Keratinocyte (primary cell): ENCODE results near the gene TRAPPC3L. TPM values are rescaled to one million over a fixed set of nuclear protein-coding genes. Genes with fewer than 3 reads are reported as not detected.

Source experiments
- DNase-seq: peaks from one replicate; pipeline ENCODE4 v3.0.0-alpha.2; 2011; ENCODE audit warnings: low read depth, missing footprints, low spot score
- FAIRE-seq: peaks from 2 replicates; lab custom pipeline; 2011; peaks lifted over from hg19 to GRCh38; lab: Jason Lieb, UNC
- H2AFZ ChIP-seq: 2 replicates; pipeline ENCODE4 v1.6.0; 2012; ENCODE audit warnings: low read length, control low read depth, inconsistent platforms; ENCODE audit not compliant: control insufficient read depth
- H3K27ac ChIP-seq: 2 replicates; pipeline ENCODE4 v1.5.1; 2011; ENCODE audit warnings: low read length; ENCODE audit not compliant: control insufficient read depth, insufficient read depth
- H3K27me3 ChIP-seq: 3 replicates; pipeline ENCODE4 v1.6.0; 2011; ENCODE audit warnings: low read length; ENCODE audit not compliant: control insufficient read depth, insufficient read depth; ENCODE audit errors: extremely low read depth
- H3K36me3 ChIP-seq, 2 experiments: 2 replicates in 1 of 2; 3 replicates in 1 of 2; pipeline ENCODE4 v1.5.1; 2011; ENCODE audit warnings: low read length in 2 of 2, mild to moderate bottlenecking in 1 of 2; ENCODE audit not compliant: control insufficient read depth in 2 of 2, insufficient read depth in 2 of 2; ENCODE audit errors: extremely low read depth in 1 of 2
- H3K4me1 ChIP-seq: 3 replicates; pipeline ENCODE4 v1.5.1; 2011; ENCODE audit warnings: low read length; ENCODE audit not compliant: control insufficient read depth, insufficient read depth; ENCODE audit errors: extremely low read depth
- H3K4me2 ChIP-seq: 3 replicates; pipeline ENCODE4 v1.6.0; 2011; ENCODE audit warnings: low read depth, low read length; ENCODE audit not compliant: control insufficient read depth, insufficient read depth; ENCODE audit errors: extremely low read depth
- H3K4me3 ChIP-seq, 3 experiments: fragments of 200-600 bp in 1 of 3; sonication (generic) in 1 of 3; 2 replicates in 2 of 3; 3 replicates in 1 of 3; pipeline ENCODE4 v1.5.1; 2011 to 2016; ENCODE audit warnings: low read length in 3 of 3, mild to moderate bottlenecking in 3 of 3, control low read depth in 2 of 3, inconsistent platforms in 1 of 3, low read depth in 1 of 3, mixed read lengths in 1 of 3, mixed run types in 1 of 3, moderate library complexity in 1 of 3; ENCODE audit not compliant: control insufficient read depth in 2 of 3, insufficient read depth in 2 of 3; ENCODE audit errors: extremely low read depth in 1 of 3
- H3K79me2 ChIP-seq: 2 replicates; pipeline ENCODE4 v1.6.0; 2012; ENCODE audit warnings: low read length; ENCODE audit not compliant: control insufficient read depth, insufficient read depth
- H3K9ac ChIP-seq: 3 replicates; pipeline ENCODE4 v1.6.0; 2011; ENCODE audit warnings: low read length; ENCODE audit not compliant: control insufficient read depth, insufficient read depth; ENCODE audit errors: extremely low read depth
- H3K9me1 ChIP-seq: 3 replicates; pipeline ENCODE4 v1.6.0; 2011; ENCODE audit warnings: low read length; ENCODE audit not compliant: control insufficient read depth, insufficient read depth; ENCODE audit errors: extremely low read depth
- H3K9me3 ChIP-seq: 2 replicates; pipeline ENCODE4 v1.5.1; 2012; ENCODE audit warnings: low read depth, low read length; ENCODE audit not compliant: control insufficient read depth
- H4K20me1 ChIP-seq: 3 replicates; pipeline ENCODE4 v1.6.0; 2011; ENCODE audit warnings: low read length; ENCODE audit not compliant: control insufficient read depth, insufficient read depth; ENCODE audit errors: extremely low read depth
- CTCF ChIP-seq, 3 experiments: IDR thresholded peaks in 1 of 3; conservative IDR thresholded peaks in 1 of 3; optimal IDR thresholded peaks in 1 of 3; 2 replicates in 2 of 3; 3 replicates in 1 of 3; pipeline versions ENCODE3 to v1.5.1; 2011; ENCODE audit warnings: low read length in 3 of 3, mild to moderate bottlenecking in 3 of 3, moderate library complexity in 2 of 3, control low read depth in 1 of 3, inconsistent platforms in 1 of 3; ENCODE audit not compliant: insufficient read depth in 2 of 3; ENCODE audit errors: extremely low read depth in 1 of 3
- EZH2 ChIP-seq: IDR thresholded peaks from one replicate; pipeline ENCODE4 v1.6.1; 2012; ENCODE audit warnings: inconsistent platforms, mild to moderate bottlenecking, low read length, moderate library complexity
- dilution Hi-C: fragments of 300-500 bp; cut with MboI; formaldehyde crosslinking; loops from one replicate; pipeline ENCODE4 v1.7.0; 2020; ENCODE audit warnings: low sequenced_read_pairs; ENCODE audit not compliant: extremely low pct_ligation_motif_present
- polyA plus RNA-seq, 5 experiments: library from polyadenylated mRNA; depleted of rRNA in 3 of 5; stranded (reverse) in 3 of 5; stranded (forward) in 1 of 5; unstranded in 1 of 5; fragments of >200 nt; gene quantifications; 1 replicate in 1 of 5; 2 replicates in 3 of 5; 3 replicates in 1 of 5; pipeline versions ENCODE4 v1.2.1 to v1.2.3, GENCODE V29; 2011 to 2012; ENCODE audit warnings: missing spikeins in 2 of 5, low read depth in 1 of 5, low replicate concordance in 1 of 5

TRAPPC3L gene
- polyA plus RNA-seq, 1 donor (not counting 4 experiments of a cell fraction or from before 2014, with no cell fraction given), result 0.31 TPM

DNA sequence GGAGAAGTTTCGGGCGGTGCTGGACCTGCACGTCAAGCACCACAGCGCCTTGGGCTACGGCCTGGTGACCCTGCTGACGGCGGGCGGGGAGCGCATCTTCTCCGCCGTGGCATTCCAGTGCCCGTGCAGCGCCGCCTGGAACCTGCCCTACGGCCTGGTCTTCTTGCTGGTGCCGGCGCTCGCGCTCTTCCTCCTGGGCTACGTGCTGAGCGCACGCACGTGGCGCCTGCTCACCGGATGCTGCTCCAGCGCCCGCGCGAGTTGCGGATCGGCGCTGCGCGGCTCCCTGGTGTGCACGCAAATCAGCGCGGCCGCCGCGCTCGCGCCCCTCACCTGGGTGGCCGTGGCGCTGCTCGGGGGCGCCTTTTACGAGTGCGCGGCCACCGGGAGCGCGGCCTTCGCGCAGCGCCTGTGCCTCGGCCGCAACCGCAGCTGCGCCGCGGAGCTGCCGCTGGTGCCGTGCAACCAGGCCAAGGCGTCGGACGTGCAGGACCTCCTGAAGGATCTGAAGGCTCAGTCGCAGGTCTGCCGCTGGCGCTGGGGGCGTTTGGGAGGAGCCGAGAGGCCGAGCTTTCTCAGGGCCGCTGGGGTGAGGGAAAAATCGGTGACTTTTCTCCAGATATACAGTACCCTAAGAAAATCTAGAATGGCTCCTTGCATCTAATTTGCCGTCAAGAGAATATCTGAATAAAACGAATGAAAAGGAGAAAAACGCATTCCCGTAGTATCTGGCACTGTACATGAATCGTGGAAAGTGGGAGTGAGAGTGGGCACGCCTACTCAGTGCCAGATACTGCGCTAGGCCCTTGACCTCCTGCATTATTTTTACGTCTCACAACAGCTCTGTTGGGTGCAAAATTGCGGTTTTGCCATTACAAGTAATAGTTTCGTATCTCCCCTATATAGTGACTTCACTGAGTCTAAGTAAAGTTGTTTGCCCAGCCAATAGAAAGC is 83.3 kb downstream of the TRAPPC3L start:
- dilution Hi-C loops, result no loop called here
- H2AFZ ChIP-seq, result peak overlapping the region; percentile 92
- no peak for DNase-seq
- H3K36me3 ChIP-seq, result no peaks in the 10 kb centered on the region
- H3K4me3 ChIP-seq, result peak overlapping the region in 2 of 3 experiments; percentile 47 to 50
- FAIRE-seq, result no peak
- TF ChIP-seq CTCF (optimal IDR thresholded peaks at IDR 0.05 in 1 of 3, IDR thresholded peaks at IDR 0.05 in 1 of 3, conservative IDR thresholded peaks at IDR 0.05 in 1 of 3; ENCODE audit: extremely low read depth in 1 of 3, insufficient read depth in 2 of 3, low read length in 3 of 3), result peak in 1 of 3 experiments; percentile 7
- TF ChIP-seq EZH2, result no peak
- no peaks in the 10 kb centered on the region for H3K9me3 ChIP-seq
- no peaks in the 10 kb centered on the region for H3K4me1 ChIP-seq
- no peak overlapping the region for H3K27ac ChIP-seq
- H3K9me1 ChIP-seq, result no peaks in the 10 kb centered on the region
- no peaks in the 10 kb centered on the region for H3K79me2 ChIP-seq
- no peaks in the 10 kb centered on the region for H3K27me3 ChIP-seq
- peak overlapping the region; percentile 56 for H3K4me2 ChIP-seq
- H4K20me1 ChIP-seq, result no peaks in the 10 kb centered on the region
- H3K9ac ChIP-seq, result peak overlapping the region; percentile 26

- no peak for DNase-seq
- H3K27me3 ChIP-seq, result no peaks in the 10 kb centered on the region
- H4K20me1 ChIP-seq, result no peaks in the 10 kb centered on the region
- H3K4me3 ChIP-seq, result peak within 1 kb of the TSS in 2 of 3 experiments; percentile 47 to 50
- H3K9ac ChIP-seq, result peak within 1 kb of the TSS; percentile 26
- peak within 1 kb of the TSS; percentile 56 for H3K4me2 ChIP-seq
- no peak for FAIRE-seq
- no peaks in the 10 kb centered on the region for H3K9me1 ChIP-seq
- H3K9me3 ChIP-seq, result no peaks in the 10 kb centered on the region
- peak within 1 kb of the TSS; percentile 92 for H2AFZ ChIP-seq
- TF ChIP-seq EZH2 (no peak), CTCF (optimal IDR thresholded peaks at IDR 0.05 in 1 of 3, IDR thresholded peaks at IDR 0.05 in 1 of 3, conservative IDR thresholded peaks at IDR 0.05 in 1 of 3; ENCODE audit: extremely low read depth in 1 of 3, insufficient read depth in 2 of 3, low read length in 3 of 3) (no peak)
- H3K4me1 ChIP-seq, result no peaks in the 10 kb centered on the region
- H3K36me3 ChIP-seq, result no peaks in the 10 kb centered on the region
- no peak within 1 kb of the TSS for H3K27ac ChIP-seq
- no peaks in the 10 kb centered on the region for H3K79me2 ChIP-seq
- dilution Hi-C loops, result no loop called here
Observed at GRCh38 chr6:116461331-116461931, 84.1 kb downstream of the TRAPPC3L start, which contains the start of gene CALHM6. CALHM6 (plus strand) TSS chr6:116461375; CDS start chr6:116461930, 555 bp downstream.
